HepG2 (cell line): Measurements from ENCODE around the gene FAM131C. TPM values are rescaled to one million over a fixed set of nuclear protein-coding genes. Genes with fewer than 3 reads are reported as not detected.

Experiments
- DNMT1 ChIP-seq: sonication (generic); formaldehyde crosslinking; IDR thresholded peaks from 2 replicates; pipeline ENCODE4 v1.5.1; 2020; ENCODE audit warnings: mild to moderate bottlenecking, missing genetic modification reagents
- ELF3 ChIP-seq: IDR thresholded peaks from 2 replicates; pipeline ENCODE4 v1.6.1; 2016; ENCODE audit warnings: missing genetic modification reagents, missing compliant biosample characterization
- ELK4 ChIP-seq: sonication (generic); formaldehyde crosslinking; IDR thresholded peaks from 2 replicates; pipeline ENCODE4 v1.9.0; 2021; ENCODE audit warnings: missing genetic modification reagents, borderline replicate concordance
- KLF9 ChIP-seq: IDR thresholded peaks from 2 replicates; pipeline ENCODE4 v1.6.1; 2016; ENCODE audit warnings: low read depth
- MIER3 ChIP-seq: IDR thresholded peaks from 2 replicates; pipeline ENCODE4 v1.6.1; 2016; ENCODE audit warnings: missing compliant biosample characterization, borderline replicate concordance
- MIXL1 ChIP-seq: IDR thresholded peaks from 2 replicates; pipeline ENCODE4 v1.6.1; 2016
- MLX ChIP-seq: IDR thresholded peaks from 2 replicates; pipeline ENCODE4 v1.6.1; 2016
- MXD1 ChIP-seq: sonication (generic); formaldehyde crosslinking; IDR thresholded peaks from 2 replicates; pipeline ENCODE4 v1.4.0; 2020; ENCODE audit warnings: mild to moderate bottlenecking, missing genetic modification reagents
- MXD4 ChIP-seq: IDR thresholded peaks from 2 replicates; pipeline ENCODE4 v1.6.1; 2016; ENCODE audit warnings: mild to moderate bottlenecking, missing biosample characterization, missing genetic modification reagents
- PAX8 ChIP-seq: sonication (generic); formaldehyde crosslinking; IDR thresholded peaks from 2 replicates; pipeline ENCODE4 v1.8.0; 2022; ENCODE audit warnings: mild to moderate bottlenecking, missing genetic modification reagents, borderline replicate concordance
- PPARG ChIP-seq: conservative IDR thresholded peaks from 2 replicates; pipeline ENCODE4 v1.6.1; 2016; ENCODE audit warnings: missing biosample characterization, missing genetic modification reagents
- RARG ChIP-seq: sonication (generic); formaldehyde crosslinking; IDR thresholded peaks from 2 replicates; pipeline ENCODE4 v1.4.0; 2020; ENCODE audit warnings: low read depth, mild to moderate bottlenecking, missing genetic modification reagents
- SAP130 ChIP-seq: IDR thresholded peaks from 2 replicates; pipeline ENCODE4 v1.6.1; 2016; ENCODE audit warnings: low read depth
- SMAD1 ChIP-seq: sonication (generic); formaldehyde crosslinking; IDR thresholded peaks from 2 replicates; pipeline ENCODE4 v1.4.0; 2020; ENCODE audit warnings: missing genetic modification reagents, low read depth, mild to moderate bottlenecking, borderline replicate concordance
- SP4 ChIP-seq: sonication (generic); formaldehyde crosslinking; IDR thresholded peaks from 2 replicates; pipeline ENCODE4 v1.8.1; 2023; ENCODE audit warnings: mild to moderate bottlenecking, missing genetic modification reagents
- SPEN ChIP-seq: sonication (generic); formaldehyde crosslinking; IDR thresholded peaks from 2 replicates; pipeline ENCODE4 v1.5.1; 2020; ENCODE audit warnings: low read depth, mild to moderate bottlenecking, missing genetic modification reagents
- TGIF2 ChIP-seq: IDR thresholded peaks from 2 replicates; pipeline ENCODE4 v1.6.1; 2016; ENCODE audit warnings: control low read depth, missing compliant biosample characterization
- XRCC5 ChIP-seq: fragments of 200-400 bp; formaldehyde crosslinking; optimal IDR thresholded peaks from 2 replicates; pipeline ENCODE3; 2017; ENCODE audit warnings: mild to moderate bottlenecking, low read length
- ZBTB14 ChIP-seq: sonication (generic); formaldehyde crosslinking; IDR thresholded peaks from 2 replicates; pipeline ENCODE4 v1.4.0; 2020; ENCODE audit warnings: missing genetic modification reagents
- ZBTB38 ChIP-seq: sonication (generic); formaldehyde crosslinking; IDR thresholded peaks from 2 replicates; pipeline ENCODE4 v1.5.1; 2020; ENCODE audit warnings: mild to moderate bottlenecking, missing genetic modification reagents
- ZNF687 ChIP-seq: sonication (generic); formaldehyde crosslinking; IDR thresholded peaks from 2 replicates; pipeline ENCODE4 v1.5.1; 2020; ENCODE audit warnings: mild to moderate bottlenecking, missing genetic modification reagents, moderate library complexity
- ZNF713 ChIP-seq: sonication (generic); formaldehyde crosslinking; IDR thresholded peaks from 2 replicates; pipeline ENCODE4 v1.4.0; 2020; ENCODE audit warnings: mild to moderate bottlenecking, missing genetic modification reagents
- ZNF720 ChIP-seq: sonication (generic); formaldehyde crosslinking; IDR thresholded peaks from 2 replicates; pipeline ENCODE4 v1.4.0; 2020; ENCODE audit warnings: missing genetic modification reagents
- ZNF724P ChIP-seq: sonication (generic); formaldehyde crosslinking; IDR thresholded peaks from 2 replicates; pipeline ENCODE4 v1.8.0; 2022; ENCODE audit warnings: missing genetic modification reagents, borderline replicate concordance
- polyA plus RNA-seq, 8 experiments: library from polyadenylated mRNA; depleted of rRNA in 3 of 8; stranded (reverse) in 7 of 8; unstranded in 1 of 8; fragments of >200 nt; fragmentation: Illumina TruSeq in 4 of 8; extraction: Trizol in 4 of 8; gene quantifications; 2 replicates each; pipeline versions ENCODE4 v1.2.1 to v1.2.3, GENCODE V29; 2011 to 2016; ENCODE audit warnings: low read depth in 4 of 8, missing spikeins in 1 of 8, mixed read lengths in 1 of 8; ENCODE audit not compliant: insufficient read depth in 1 of 8
- total RNA-seq, 5 experiments: library from RNA; depleted of rRNA; stranded (reverse); fragments of >200 nt; fragmentation: Illumina TruSeq; extraction: Trizol; gene quantifications; 2 replicates each; pipeline ENCODE4 v1.2.3, GENCODE V29; 2016; ENCODE audit warnings: low read depth in 1 of 5

Gene FAM131C
- total and polyA plus RNA-seq, 2 of the 13 experiments (the other 11 are each of a cell fraction or from before 2014, with no cell fraction given), result 0.07 TPM; not detected in 1

GRCh38 chr1:16017461-16018303, 55.8 kb downstream of the FAM131C start, which contains the start of gene HSPB7 (continued):
- 0 out of 2 replicates have a peak, but pooled peaks have one; percentile 18 for TF ChIP-seq MLX (CRISPR knock-in tag)
- no peak for TF ChIP-seq SMAD1
- TF ChIP-seq DNMT1 (CRISPR knock-in tag), result no peak
- no peak for TF ChIP-seq MXD1 (CRISPR knock-in tag)
- TF ChIP-seq ELK4, result no peak
- TF ChIP-seq PPARG, result no peak
- TF ChIP-seq MXD4, result no peak
- TF ChIP-seq MIXL1 (CRISPR knock-in tag), result peak; percentile 33; the same call in 1 of the 2 replicates
- no peak for TF ChIP-seq ZNF724P (CRISPR knock-in tag)
- no peak for TF ChIP-seq ZNF720 (CRISPR knock-in tag)
- TF ChIP-seq SPEN, result no peak
- no peak for TF ChIP-seq ZNF713 (CRISPR knock-in tag)
- no peak for TF ChIP-seq ZBTB38 (CRISPR knock-in tag)
- TF ChIP-seq ZBTB14 (CRISPR knock-in tag), result no peak
- TF ChIP-seq ZNF687, result peak; percentile 79
- peak; percentile 48; the same call in 1 of the 2 replicates for TF ChIP-seq SAP130 (CRISPR knock-in tag)
- no peak for TF ChIP-seq SP4 (CRISPR knock-in tag)
- peak; percentile 19; the same call in 1 of the 2 replicates for TF ChIP-seq ELF3
- no peak for TF ChIP-seq RARG
- TF ChIP-seq TGIF2 (CRISPR knock-in tag), result no peak
- TF ChIP-seq MIER3 (CRISPR knock-in tag), result no peak
- TF ChIP-seq XRCC5, result peak; percentile 81
- no peak for TF ChIP-seq PAX8 (CRISPR knock-in tag)
- no peak for TF ChIP-seq KLF9 (CRISPR knock-in tag)
